Left kidney (tissue), 2 donors: ENCODE data around the gene TNS2. TPM values are rescaled to one million over a fixed set of nuclear protein-coding genes. Genes with fewer than 3 reads are reported as not detected.

Experiments
- DNase-seq: peaks from one replicate; pipeline ENCODE4 v3.0.0-alpha.2; 2013
- polyA plus RNA-seq: library from polyadenylated mRNA; unstranded; fragments of 120-200 nt; gene quantifications from one replicate; pipeline ENCODE4 v1.2.1, GENCODE V29; 2013; ENCODE audit not compliant: insufficient read length

The TNS2 gene
- polyA plus RNA-seq, 1 donor = 115 TPM

DNA sequence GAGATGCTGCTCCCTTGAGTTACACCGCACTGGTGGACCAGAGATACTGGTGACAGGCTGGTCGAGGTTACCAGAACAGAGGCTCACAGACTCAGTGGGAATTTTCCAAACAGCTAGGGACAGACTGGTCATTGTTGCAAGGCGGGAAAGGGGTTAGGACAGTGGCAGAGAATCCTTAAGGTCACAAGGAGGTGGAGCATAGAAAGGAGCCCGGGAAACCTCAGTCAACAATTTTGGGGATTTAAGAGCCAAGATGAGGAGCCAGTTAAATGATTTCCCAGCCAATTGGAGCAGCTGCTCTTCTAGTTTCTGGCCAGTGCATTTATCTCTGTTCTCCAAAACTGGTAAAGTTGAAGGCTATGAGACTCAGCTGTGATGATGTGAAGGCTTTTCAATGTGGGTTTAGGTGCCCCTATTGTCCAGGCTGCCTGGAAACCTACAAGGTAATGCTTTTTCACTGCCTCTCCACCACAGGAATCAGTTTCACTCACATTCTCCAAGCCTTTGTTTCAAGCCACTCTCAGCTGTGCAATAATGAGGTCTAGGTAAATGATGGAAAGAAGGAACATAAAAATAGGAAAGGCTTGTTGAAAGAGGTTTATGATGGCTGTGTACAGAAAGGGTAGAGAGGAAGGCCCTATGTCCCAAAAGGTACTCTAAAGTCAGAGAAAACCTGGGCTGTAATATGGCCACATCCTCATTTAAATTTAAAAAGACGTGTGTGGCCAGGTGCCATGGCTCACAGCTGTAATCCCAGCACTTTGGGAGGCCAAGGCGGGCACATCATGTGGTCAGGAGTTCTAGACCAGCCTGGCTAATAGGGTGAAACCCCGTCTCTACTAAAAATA lies 7.0 kb upstream of the TNS2 start:
- DNase-seq = no peak

DNA sequence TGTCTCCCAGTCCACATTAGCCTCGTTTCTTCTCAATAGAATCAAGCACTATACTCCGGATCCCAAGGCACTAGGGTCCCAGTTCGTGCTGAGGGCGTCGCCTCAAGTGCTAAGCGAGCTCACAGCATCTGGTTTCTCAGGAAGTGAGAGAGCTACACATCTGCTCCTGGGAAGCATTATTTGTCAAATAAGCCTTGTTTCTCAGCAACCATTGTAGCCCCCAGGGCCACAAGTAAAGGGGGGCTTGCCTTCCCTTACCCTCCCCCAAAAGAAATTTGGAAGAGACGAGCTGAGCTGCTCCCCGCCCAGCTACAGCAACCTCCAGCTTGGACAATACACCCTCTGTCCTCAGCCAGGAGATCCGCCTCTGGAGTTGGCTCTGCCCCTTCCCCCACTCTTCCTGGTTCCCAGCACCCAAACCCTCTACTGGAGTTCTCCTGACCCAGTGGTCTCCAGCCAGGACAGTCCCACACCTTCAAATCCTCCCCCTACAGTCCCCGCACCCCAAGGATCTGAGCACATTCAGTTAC lies 5.7 kb upstream of the TNS2 start:
- no peak for DNase-seq

DNA sequence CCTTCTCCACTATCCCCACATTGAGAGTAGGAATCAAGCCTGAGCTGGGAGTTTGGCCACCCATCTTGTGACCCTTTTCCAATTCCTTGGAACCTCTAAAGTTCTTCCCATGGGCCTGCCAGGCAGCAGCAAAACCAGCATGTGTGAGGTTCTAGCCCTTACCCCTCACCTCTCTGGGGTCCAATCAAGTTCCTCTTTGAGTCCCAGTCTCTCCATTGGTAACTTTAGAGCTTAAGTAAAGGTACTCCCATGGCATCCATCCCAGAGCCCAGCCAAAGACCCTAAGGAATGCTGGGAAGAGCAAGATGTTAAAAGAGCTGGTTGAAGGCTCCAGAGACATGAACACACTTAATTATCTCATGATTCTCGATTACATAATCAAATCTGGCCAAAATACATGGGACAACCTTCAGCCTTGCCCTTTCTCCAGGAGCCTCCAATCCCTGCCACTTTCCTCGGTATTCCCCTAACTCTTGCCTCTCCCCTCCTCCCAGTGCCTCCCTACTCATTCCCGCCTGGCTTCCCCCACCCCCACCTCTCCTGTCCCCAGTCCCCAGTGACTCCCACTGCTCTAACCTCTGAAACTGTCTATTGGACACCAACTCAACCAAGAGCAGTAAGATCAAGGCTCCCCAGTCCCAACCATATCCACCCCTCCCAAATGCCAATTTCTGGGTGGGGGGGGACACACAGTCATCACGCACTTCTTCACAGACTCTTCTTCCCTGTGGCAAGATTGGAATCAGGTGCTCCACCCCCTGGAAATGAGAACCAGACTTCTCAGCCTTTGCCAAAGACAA lies 4.8 kb upstream of the TNS2 start:
- DNase-seq = no peak

DNA sequence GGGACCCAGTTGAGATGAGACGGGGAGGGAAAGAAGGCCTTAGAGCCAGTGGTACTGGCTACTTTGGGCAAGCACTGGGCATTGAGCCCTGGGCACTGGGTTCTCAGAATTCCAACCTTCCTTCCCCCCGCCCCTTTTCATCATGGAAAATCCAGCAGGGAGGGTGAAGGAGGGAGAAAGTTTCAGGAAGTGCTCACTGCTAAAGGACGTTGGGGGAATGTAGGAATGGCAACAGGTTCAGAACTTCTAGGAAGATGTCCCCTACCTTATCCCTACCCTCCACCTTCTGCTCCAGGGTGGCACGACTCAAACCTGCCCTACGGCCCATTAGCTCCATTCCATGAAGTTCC lies 4.2 kb upstream of the TNS2 start:
- no peak for DNase-seq

DNA sequence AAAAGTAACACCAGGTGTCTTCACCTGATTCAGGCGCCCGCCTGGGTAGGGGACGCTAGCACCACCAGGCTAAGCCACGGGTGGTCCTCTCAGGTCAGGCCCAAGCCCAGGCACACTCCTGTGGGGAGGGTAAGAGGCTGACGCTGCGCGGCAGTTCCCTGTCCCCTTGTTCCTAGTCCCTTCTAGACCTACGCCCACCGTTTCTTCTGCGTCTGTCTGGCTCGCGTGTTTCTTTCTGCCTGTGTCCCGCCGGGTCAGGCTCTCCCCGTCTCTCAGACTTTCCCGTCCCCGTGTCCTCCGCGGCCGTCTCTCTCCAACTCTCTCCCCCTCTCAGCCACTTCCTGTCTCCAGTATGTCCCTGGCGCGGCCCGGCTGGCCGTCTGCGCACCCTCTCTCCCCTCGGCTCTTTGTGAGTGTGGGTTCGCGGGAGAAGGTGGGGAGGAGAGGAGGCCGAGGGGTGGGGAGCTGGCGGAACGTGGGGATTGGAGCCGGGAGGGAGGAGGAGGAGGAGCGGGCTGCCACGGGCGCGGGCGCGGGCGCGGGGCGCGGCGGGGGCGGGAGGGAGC lies 3.1 kb upstream of the TNS2 start:
- peak; percentile 71 for DNase-seq

DNA sequence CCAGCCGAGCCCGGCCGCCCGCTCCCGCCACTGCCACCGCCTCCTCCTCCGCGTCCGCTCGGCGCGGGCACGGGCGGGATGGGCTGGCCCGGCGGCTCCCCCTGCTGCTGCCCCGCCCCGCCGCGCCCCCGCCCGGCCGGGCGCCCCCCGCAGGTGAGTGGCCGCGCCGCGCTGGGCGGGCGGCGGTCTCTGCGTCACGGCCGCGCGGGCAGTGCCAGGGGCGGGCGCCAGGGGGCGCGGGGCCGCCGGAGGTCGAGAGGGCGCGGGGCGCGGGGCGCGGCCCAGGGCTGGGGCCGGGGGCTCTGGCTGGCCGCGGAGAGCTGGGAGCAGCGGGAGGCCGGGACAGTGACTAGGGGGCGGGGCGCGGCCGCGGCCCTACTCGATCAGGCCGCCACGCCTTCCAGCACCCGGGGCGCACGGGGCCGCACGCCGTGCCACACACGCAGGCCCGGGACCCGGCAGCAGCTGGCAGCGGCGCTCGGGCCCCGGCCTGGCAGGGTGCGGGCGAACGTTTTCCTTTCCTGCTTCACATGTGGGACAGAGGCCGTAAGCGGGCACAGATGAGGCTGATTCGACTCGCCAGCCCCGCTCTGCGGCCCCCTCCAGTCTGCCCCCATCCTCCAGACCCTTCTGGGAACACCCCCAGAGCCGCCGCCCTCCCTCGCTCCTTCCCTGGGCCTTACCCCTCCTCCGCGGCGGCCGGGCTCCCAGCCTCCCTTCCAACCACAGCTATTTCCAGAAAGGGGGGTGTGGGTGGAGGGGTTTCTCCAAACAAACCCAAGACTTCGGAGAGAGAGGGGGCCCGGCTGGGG lies 2.4 kb upstream of the TNS2 start:
- peak; percentile 83 for DNase-seq

DNA sequence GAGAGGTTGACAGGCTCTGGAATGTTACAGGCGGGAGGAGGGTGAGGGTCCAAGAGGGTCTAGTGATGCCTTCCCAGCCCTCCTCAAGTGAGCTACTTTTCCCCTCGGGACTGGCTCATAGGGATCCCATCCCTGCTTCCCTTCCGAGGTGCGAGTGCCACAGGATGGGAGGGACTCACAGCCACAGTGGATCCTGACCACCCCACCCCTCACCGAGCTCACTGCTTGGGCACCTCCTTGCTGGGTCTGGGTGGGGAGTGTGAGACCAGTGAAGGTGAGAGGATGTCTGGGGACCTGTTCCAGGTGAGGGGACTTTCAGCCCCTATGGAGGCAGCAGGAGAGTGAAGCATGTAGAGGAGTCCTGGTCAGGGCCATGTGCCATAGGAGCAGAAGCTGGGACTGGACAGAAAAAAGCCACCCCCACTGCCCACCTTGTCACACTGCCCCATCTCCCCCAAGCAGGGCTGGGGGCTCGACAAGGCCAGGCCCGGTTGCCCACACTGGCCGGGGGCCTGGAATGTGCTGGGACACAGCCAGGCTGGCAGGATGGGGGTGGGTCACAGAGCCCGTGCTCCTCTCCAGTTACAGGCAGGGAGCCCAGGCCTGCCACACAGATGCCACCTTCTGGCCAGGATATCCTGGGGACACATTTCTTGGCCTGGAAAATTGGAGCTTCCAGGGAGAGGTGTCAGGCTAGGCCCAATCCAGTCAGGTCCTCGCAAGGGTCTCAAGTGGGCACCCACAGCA lies 1.7 kb upstream of the TNS2 start:
- no peak for DNase-seq

DNA sequence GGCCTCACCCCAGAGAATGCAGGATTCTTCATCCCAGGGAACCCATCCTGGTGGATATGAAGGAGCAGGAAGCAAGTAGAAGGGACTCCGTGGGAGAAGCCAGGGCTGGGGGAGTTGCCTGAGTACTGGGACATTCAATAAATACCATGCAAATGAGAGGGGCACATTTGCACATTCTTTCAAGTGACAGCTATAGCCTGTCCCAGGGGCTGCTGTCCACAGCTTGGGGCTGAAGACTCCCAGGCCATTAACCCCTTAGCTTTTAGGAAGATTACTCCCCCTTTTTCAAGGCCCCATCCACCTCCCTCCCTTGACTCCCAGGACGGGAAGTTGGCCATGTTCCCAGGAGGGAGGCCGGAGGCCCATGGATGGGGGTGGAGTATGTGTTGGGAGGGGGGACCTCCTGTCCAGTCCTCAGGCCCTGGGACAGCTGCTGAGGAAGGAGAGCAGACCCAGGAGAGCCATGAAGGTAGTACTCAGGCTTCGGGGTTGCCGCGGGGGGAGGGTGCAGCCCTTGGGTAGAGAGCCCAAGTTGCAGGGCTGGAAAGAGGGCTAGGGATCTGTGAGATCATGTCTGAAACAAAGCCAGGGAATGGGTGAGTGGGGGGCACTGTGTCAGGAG lies 974 bp upstream of the TNS2 start:
- DNase-seq = peak; percentile 83

DNA sequence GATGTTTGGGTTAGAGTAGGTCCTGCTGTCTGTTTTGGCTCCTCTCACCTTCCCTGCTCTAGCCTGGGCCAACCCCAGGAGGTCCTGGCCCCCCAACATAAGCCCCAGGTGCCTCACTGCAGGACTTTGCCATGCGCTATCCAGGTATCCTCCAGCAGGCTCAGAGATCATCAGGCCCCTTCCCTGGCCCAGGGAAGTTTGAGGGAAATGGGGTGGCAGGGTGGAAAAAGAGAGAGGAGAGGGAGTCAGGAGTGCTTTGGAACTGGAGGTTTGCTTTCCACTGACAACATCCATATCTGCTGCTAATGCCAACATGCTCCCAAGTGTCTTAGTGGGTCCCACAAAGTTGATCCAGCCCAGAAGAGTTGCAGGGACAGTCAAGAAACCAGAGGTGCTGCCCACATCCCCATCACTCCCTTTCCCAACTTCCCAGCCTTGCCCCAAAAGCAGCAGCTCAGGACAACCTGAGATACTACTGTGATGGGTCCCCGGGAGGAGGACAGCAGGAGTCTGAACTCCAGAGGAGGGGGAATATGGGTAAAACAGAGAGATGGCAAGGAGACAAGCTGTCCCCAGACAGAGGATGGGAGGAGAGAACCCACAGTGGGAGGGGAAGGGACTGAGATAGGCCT lies 677 bp downstream of the TNS2 start:
- no peak for DNase-seq

DNA sequence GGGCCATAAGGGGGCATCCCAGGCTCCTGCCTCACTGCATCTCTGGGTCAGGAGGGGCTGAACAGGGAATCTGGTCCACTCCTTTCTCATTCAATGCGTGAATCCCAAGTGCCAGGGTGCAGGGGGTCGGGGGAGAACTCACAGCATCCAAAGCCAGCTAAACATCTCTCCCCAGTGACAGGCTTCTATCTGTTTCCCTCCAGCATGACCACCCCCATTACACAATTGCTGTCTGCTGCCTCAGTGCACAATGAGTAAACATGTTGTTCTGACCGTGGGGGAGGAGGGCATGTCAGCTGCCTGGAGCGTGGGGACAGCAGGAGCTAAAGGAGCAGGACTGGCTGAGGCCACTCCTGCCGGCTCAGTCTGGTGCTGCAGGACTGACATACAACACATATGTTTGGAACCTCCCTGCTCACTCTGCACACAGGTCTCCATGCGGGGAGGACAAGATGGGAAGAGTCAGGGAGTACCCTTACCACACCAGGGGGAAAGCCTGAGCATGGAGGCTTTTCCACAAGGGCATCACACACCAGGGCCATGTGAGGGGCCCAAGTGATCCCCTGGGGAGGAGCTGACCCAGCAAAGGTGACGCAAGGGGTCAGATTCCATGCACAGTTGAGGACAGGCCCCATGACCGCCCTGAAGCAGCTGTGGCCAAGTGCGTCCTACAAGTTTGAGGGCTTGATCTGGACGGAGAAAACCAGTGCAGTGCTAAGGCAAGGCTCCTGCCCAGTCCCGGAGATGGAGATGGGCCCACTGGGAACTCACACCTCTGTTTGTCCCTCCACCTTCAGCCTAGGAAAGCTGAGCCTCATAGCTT lies 1.4 kb downstream of the TNS2 start:
- DNase-seq = no peak

DNA sequence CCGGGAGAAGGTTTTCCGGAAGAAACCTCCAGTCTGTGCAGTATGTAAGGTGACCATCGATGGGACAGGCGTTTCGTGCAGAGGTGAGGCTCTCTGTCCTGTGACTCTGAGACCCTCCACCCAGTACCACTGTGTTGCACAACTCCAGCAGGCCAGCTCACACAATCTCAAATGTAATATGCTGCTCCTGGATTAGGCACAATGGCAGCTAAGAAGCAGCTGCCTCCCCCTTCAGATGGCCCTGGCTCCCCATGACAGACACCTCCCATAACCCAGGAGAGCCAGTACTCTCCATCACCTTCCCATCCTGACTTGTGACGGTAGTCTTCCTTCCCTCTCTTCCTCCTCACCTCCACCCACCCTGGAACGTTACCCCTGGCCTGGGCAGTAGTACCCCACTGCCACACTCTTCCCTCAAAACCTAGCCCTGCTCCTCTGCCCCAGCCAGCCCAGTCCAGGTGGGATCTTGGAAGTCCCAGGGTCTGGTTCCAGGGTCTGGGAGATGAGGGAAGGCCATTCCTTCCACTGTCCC lies 2.1 kb downstream of the TNS2 start:
- no peak for DNase-seq

DNA sequence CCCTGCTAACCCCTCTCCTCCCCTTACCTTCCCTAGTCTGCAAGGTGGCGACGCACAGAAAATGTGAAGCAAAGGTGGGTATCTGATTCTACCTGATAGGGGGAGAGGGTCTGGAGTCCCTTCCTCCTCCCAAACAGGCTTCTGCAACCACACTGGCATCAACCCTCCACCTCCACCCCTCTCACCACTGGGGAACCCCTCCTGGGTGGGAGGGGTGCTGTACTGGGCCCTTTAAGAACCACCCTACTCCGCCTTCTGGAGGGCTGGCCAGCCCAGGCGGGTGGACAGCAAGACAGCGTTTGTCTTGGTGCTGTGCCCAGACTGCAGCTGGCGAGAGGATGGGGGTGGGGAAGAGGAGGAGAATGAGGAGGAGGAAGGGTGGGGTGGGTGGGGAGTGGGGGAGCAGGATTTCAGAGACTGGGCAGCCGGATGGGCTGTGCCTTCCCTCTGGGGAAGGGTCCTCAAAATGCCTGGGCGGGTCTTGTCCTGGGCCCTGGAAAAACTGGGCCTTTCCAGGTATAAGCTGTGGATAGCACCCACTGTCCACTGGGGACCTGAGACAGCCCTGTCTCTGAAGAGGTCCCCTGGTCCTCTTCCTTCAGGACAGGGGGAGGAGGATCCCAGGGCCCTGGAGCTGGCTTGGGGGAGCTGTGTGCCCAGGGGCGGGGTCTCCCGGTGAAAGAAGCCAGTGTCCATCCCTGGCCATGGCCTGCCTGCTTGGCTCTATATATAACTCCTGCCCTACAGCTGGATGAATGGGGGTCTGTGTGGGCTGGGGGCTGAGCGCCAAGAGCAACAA lies 2.8 kb downstream of the TNS2 start:
- DNase-seq = no peak

DNA sequence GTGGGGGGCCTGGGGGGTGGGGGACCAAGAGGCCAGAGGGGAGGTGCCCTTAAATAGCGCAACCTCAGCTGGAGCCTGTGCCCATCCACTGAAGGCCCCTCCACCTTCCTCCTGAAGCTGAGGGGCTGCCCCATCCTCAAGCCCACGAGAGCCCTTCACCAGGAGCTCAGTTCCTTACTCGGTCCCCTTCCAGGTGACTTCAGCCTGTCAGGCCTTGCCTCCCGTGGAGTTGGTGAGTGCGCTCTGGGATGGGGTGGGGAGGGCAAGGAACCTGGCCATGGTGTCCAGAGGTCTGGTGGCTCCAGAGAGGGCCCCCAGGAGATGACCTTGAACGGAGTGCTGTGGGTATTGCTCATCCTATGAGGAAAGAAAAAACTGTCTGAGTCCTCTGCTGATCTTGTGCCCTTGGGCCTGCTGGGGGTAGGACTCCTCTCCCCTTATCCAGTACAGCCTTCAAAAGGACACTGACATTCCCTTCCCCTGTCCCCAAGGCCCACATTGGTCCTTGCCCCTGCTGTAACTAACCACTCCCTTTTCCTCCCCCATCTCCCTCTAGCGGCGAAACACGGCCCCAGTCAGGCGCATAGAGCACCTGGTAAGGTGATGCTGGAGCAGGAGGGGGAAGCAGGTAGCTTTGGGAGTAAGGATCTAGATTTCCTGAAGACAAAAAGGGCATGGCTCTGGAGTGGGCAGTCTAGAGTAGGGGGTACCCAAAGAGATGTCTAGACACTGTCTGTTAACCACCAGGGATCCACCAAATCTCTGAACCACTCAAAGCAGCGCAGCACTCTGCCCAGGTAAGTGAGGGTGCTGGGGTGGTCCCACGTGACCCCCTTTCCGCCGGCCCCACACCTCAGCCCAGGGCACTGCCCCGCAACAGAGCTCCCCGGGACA lies 3.6 kb downstream of the TNS2 start:
- DNase-seq = no peak

DNA sequence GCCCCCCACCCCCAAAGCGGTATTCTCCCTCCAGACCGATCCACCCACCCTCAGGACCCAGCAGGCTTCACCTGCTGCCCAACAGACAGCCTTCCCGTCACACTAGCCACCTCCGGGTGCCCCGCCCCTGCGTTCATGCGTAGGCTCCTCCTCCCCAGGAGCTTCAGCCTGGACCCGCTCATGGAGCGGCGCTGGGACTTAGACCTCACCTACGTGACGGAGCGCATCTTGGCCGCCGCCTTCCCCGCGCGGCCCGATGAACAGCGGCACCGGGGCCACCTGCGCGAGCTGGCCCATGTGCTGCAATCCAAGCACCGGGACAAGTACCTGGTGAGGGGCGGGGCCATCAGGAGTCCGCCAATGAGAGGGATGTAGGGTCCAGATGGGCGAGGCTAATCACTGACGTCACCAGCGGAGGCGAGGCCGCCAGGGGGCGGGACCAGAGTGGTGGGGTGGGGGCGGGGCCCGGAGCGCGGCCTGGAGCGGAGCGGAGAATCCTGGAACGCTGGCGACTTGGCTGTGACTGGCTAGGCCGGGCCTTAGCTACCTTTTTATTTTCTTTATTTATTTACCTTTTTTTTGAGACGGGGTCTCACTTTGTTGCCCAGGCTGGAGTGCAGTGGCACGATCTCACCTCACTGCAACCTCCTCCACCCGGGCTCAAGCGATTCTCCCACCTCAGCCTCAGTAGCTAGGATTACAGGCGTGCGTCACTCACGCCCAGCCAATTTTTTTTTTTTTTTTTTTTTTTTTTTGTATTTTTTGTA lies 4.4 kb downstream of the TNS2 start:
- DNase-seq = peak; percentile 94

DNA sequence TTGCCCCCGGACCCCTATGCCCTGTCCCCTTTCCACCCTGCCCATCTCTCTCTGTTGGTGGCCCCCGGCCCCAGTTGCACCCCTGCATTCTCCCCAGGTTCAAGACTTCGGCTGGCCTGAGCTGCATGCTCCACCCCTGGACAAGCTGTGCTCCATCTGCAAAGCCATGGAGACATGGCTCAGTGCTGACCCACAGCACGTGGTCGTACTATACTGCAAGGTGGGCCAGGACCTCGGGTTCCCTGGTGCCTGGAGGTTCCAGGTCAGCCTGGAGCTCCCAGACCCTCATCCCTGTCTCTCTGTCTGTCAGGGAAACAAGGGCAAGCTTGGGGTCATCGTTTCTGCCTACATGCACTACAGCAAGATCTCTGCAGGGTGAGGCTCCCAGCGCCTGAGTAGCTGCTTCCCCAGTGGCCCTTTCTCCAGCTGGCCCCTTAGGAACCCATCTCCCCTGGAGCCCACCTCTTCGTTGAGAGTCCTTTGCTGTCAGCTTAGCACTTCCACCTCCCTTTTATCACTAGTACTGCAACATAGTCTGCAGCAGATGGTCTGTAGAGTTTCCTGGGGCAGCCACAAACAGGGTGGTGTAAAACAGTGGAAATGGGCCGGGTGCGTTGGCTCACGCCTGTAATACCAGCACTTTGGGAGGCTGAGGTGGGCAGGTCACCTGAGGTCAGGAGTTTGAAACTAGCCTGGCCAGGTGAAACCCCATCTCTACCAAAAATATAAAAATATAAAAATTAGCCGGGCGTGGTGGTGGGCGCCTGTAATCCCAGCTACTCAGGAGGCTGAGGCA lies 5.8 kb downstream of the TNS2 start:
- DNase-seq = no peak

DNA sequence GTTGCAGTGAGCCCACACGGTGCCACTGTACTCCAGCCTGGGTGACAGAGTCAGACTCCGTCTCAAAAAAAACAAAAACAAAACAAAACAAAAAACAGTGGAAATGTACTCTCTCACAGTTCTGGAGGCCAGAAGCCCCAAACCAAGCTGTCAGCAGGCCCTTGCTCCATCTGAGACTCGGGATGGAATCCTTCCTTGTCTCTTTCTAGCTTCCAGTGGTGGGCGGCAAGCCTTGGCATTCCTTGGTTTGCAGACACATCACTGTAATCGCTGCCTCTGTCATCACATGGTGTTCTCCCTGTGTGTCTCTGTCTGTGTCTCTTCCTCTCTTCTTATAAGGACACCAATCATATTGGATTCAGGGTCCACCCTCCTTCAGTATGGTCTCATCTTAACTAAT lies 6.4 kb downstream of the TNS2 start:
- no peak for DNase-seq
